K562 (cell line): Measurements from ENCODE around the gene SLC24A3. TPM values are rescaled to one million over a fixed set of nuclear protein-coding genes. Genes with fewer than 3 reads are reported as not detected.

Source experiments
- MBD1 ChIP-seq: fragments of 250-450 bp; sonication (Bioruptor Pico); IDR thresholded peaks from 2 replicates; pipeline ENCODE4 v1.8.0; 2022; ENCODE audit warnings: inconsistent platforms
- MGA ChIP-seq: fragments of 450-650 bp; IDR thresholded peaks from 2 replicates; pipeline ENCODE4 v1.6.1; 2016; ENCODE audit warnings: mild to moderate bottlenecking, moderate library complexity
- polyA plus RNA-seq, 8 experiments: library from polyadenylated mRNA; depleted of rRNA in 4 of 8; stranded (reverse) in 5 of 8; unstranded in 3 of 8; fragments of >200 nt; fragmentation: Nextera tagmentation in 2 of 8; fragmentation: Illumina TruSeq in 1 of 8; extraction: Ambion mirVana in 2 of 8; extraction: Trizol in 1 of 8; gene quantifications; 2 replicates each; pipeline versions ENCODE4 v1.2.1 to v1.2.3, GENCODE V29; 2011 to 2014; ENCODE audit warnings: inconsistent platforms in 1 of 8, missing spikeins in 1 of 8
- total RNA-seq, 7 experiments: library from RNA; depleted of rRNA in 6 of 7; stranded (reverse); fragments of >200 nt in 6 of 7; fragmentation: Illumina TruSeq in 2 of 7; extraction: Trizol in 2 of 7; gene quantifications; 2 replicates each; pipeline versions ENCODE4 v1.2.1 to v1.2.3, GENCODE V29; 2011 to 2021; ENCODE audit warnings: low replicate concordance in 1 of 7

Gene SLC24A3
- total and polyA plus RNA-seq, 9 of the 15 experiments (the other 6 are each of a cell fraction or from before 2014, with no cell fraction given): not detected

- TF ChIP-seq MBD1 (no peak), MGA (no peak)
These were observed 526.5 kb downstream of the SLC24A3 start (continued) for GRCh38 chr20:19738951-19739350.
